GM23338 (cell line): Measurements from ENCODE around the gene ZDHHC5. TPM values are rescaled to one million over a fixed set of nuclear protein-coding genes. Genes with fewer than 3 reads are reported as not detected.
A peak's percentile ranks its signal among the peaks of the same experiment; 100 is the strongest.

Source experiments
- ATAC-seq: fragments of 200-7000 bp; cut with Tn5 transposase; 3 replicates; pipeline ENCODE4 v1.9.1; 2020
- DNase-seq: peaks from one replicate; pipeline ENCODE4 v3.0.0-alpha.2; 2015; ENCODE audit warnings: low spot score
- H2AFZ ChIP-seq: fragments of 200-600 bp; sonication (generic); 2 replicates; pipeline ENCODE4 v1.8.0; 2016; ENCODE audit warnings: antibody characterized with exemption, mild to moderate bottlenecking, moderate library complexity
- H3F3A ChIP-seq: fragments of 200-600 bp; sonication (generic); replicated peaks from 2 replicates; pipeline ENCODE4 v1.8.0; 2017; ENCODE audit warnings: antibody characterized with exemption, mixed run types, low read depth
- H3K27ac ChIP-seq: fragments of 200-600 bp; sonication (generic); 2 replicates; pipeline ENCODE4 v1.6.1; 2016; ENCODE audit warnings: low read depth
- H3K27me3 ChIP-seq: fragments of 200-600 bp; sonication (generic); 2 replicates; pipeline ENCODE4 v1.8.0; 2016; ENCODE audit warnings: mild to moderate bottlenecking, mixed run types, moderate library complexity; ENCODE audit not compliant: insufficient read depth
- H3K36me3 ChIP-seq: fragments of 200-600 bp; sonication (generic); 2 replicates; pipeline ENCODE4 v1.8.0; 2016; ENCODE audit warnings: mild to moderate bottlenecking; ENCODE audit not compliant: insufficient read depth
- H3K4me1 ChIP-seq: fragments of 200-600 bp; sonication (generic); 2 replicates; pipeline ENCODE4 v1.8.0; 2016; ENCODE audit warnings: mild to moderate bottlenecking, moderate library complexity; ENCODE audit not compliant: insufficient read depth
- H3K4me2 ChIP-seq: fragments of 200-600 bp; sonication (generic); 2 replicates; pipeline ENCODE4 v1.7.1; 2017; ENCODE audit warnings: mixed run types
- H3K4me3 ChIP-seq: fragments of 200-600 bp; sonication (generic); 2 replicates; pipeline ENCODE4 v1.6.1; 2016; ENCODE audit warnings: mixed run types
- H3K79me2 ChIP-seq: fragments of 200-600 bp; sonication (generic); replicated peaks from 2 replicates; pipeline ENCODE4 v1.8.0; 2017; ENCODE audit warnings: mild to moderate bottlenecking; ENCODE audit not compliant: insufficient read depth
- H3K9me2 ChIP-seq: fragments of 200-600 bp; sonication (generic); 2 replicates; pipeline ENCODE4 v1.8.0; 2017; ENCODE audit not compliant: insufficient read depth
- H4K20me1 ChIP-seq: fragments of 200-600 bp; sonication (generic); replicated peaks from 2 replicates; pipeline ENCODE4 v1.8.0; 2017; ENCODE audit warnings: mild to moderate bottlenecking; ENCODE audit not compliant: insufficient read depth
- H3K27ac Mint-ChIP-seq: 2 replicates; pipeline ENCODE4 v1.8.0; 2020; ENCODE audit warnings: inconsistent platforms, mild to moderate bottlenecking, moderate library complexity, mixed read lengths
- H3K27me3 Mint-ChIP-seq: 3 replicates; pipeline ENCODE4 v1.8.0; 2022; ENCODE audit warnings: low read depth, mild to moderate bottlenecking, moderate library complexity, mixed read lengths, inconsistent platforms; ENCODE audit not compliant: insufficient read depth, poor library complexity
- H3K36me3 Mint-ChIP-seq: 3 replicates; pipeline ENCODE4 v1.8.0; 2021; ENCODE audit warnings: low read depth, mild to moderate bottlenecking, inconsistent platforms, moderate library complexity, mixed read lengths
- H3K4me1 Mint-ChIP-seq: 3 replicates; pipeline ENCODE4 v1.8.0; 2020; ENCODE audit warnings: mild to moderate bottlenecking, inconsistent platforms, mixed read lengths
- H3K4me3 Mint-ChIP-seq: 3 replicates; pipeline ENCODE4 v1.8.0; 2021; ENCODE audit warnings: moderate library complexity, mild to moderate bottlenecking, inconsistent platforms, mixed read lengths
- H3K9me3 Mint-ChIP-seq: 3 replicates; pipeline ENCODE4 v1.8.0; 2020; ENCODE audit warnings: moderate library complexity, mild to moderate bottlenecking, inconsistent platforms, mixed read lengths
- CREB1 ChIP-seq: fragments of 250-450 bp; sonication (Bioruptor Pico); IDR thresholded peaks from 2 replicates; pipeline ENCODE4 v1.5.0; 2020; ENCODE audit warnings: low read depth, mild to moderate bottlenecking, moderate library complexity
- ETS1 ChIP-seq: IDR thresholded peaks from 2 replicates; pipeline ENCODE4 v1.6.1; 2016; ENCODE audit warnings: antibody characterized with exemption
- EZH2 ChIP-seq: fragments of 200-600 bp; sonication (generic); IDR thresholded peaks from one replicate; pipeline ENCODE4 v1.8.0; 2017; ENCODE audit warnings: antibody characterized with exemption, mild to moderate bottlenecking, low read depth; ENCODE audit not compliant: unreplicated experiment
- NANOG ChIP-seq: IDR thresholded peaks from 2 replicates; pipeline ENCODE4 v1.6.1; 2016; ENCODE audit warnings: antibody characterized with exemption, borderline replicate concordance
- POLR2AphosphoS5 ChIP-seq: IDR thresholded peaks from 2 replicates; pipeline ENCODE4 v1.6.1; 2016; ENCODE audit warnings: antibody characterized with exemption, low read depth
- STAT1 ChIP-seq: IDR thresholded peaks from one replicate; pipeline ENCODE4 v1.6.1; 2016; ENCODE audit warnings: antibody characterized with exemption; ENCODE audit not compliant: unreplicated experiment
- polyA plus RNA-seq: library from polyadenylated mRNA; unstranded; fragments of >200 nt; fragmentation: Nextera tagmentation; extraction: Ambion mirVana; gene quantifications from 2 replicates; pipeline ENCODE4 v1.2.1, GENCODE V29; 2016
- total RNA-seq: library from RNA; depleted of rRNA; stranded (reverse); fragments of >200 nt; shearing (Covaris generic); gene quantifications from 2 replicates; pipeline ENCODE4 v1.2.3, GENCODE V29; 2014

The ZDHHC5 gene
- total and polyA plus RNA-seq, 2 experiments from 2014 or later = 16.9 to 42.3 TPM

GRCh38 chr11:57656885-57657193, 11.1 kb upstream of the ZDHHC5 start (continued):
- TF ChIP-seq EZH2 = no peak
- no peak for TF ChIP-seq ETS1
- no peak for TF ChIP-seq STAT1

- peak within 1 kb of the TSS; percentile 32 for H2AFZ ChIP-seq
- H3K4me1 ChIP-seq = peaks cover 7% of the 10 kb centered on the region
- H3F3A ChIP-seq = peaks cover 3% of the 10 kb centered on the region; the same call in 1 of the 2 replicates
- 0 out of 2 replicates have a peak, but pooled peaks cover 4% of the 10 kb centered on the region for H4K20me1 ChIP-seq
- ATAC-seq (peak; percentile 94), DNase-seq (peak; percentile 100)
- Mint-ChIP-seq H3K4me3 (peak within 1 kb of the TSS; percentile 99), H3K36me3 (peaks cover 29% of the 10 kb centered on the region), H3K27me3 (peaks cover 18% of the 10 kb centered on the region), H3K27ac (peak within 1 kb of the TSS; percentile 96), H3K9me3 (no peaks in the 10 kb centered on the region), H3K4me1 (peaks cover 19% of the 10 kb centered on the region)
- H3K36me3 ChIP-seq = peaks cover 18% of the 10 kb centered on the region
- H3K9me2 ChIP-seq = no peaks in the 10 kb centered on the region
- H3K4me2 ChIP-seq = peak within 1 kb of the TSS; percentile 94
- peaks cover 16% of the 10 kb centered on the region for H3K27me3 ChIP-seq
- no peak for TF ChIP-seq EZH2
- no peak for TF ChIP-seq NANOG
- TF ChIP-seq ETS1 = peak; percentile 99
- peak; percentile 85 for TF ChIP-seq CREB1 (CRISPR knock-in tag)
- TF ChIP-seq POLR2AphosphoS5 = peak; percentile 80
- H3K27ac ChIP-seq = no peak within 1 kb of the TSS; the same call in 1 of the 2 replicates
- H3K79me2 ChIP-seq = peaks cover 19% of the 10 kb centered on the region
- H3K4me3 ChIP-seq = peak within 1 kb of the TSS; percentile 81
Observed at GRCh38 chr11:57657194-57658022, 10.5 kb upstream of the ZDHHC5 start, which contains the start of gene CLP1. Gene CLP1 (plus strand): TSS chr11:57657762. CDS start chr11:57659477, 1,715 bp downstream.

GRCh38 chr11:57658023-57658361, 9.9 kb upstream of the ZDHHC5 start:
- Histone ChIP-seq H3K4me1 (peaks cover 2% of the 10 kb centered on the region), H4K20me1 (0 out of 2 replicates have a peak, but pooled peaks cover 4% of the 10 kb centered on the region), H2AFZ (peak overlapping the region; percentile 32), H3K27ac (no peak overlapping the region; the same call in 1 of the 2 replicates), H3K4me2 (peak overlapping the region; percentile 94), H3K4me3 (peak overlapping the region; percentile 81), H3F3A (peaks cover 3% of the 10 kb centered on the region; the same call in 1 of the 2 replicates), H3K79me2 (peaks cover 19% of the 10 kb centered on the region), H3K9me2 (no peaks in the 10 kb centered on the region), H3K27me3 (peaks cover 10% of the 10 kb centered on the region), H3K36me3 (peaks cover 18% of the 10 kb centered on the region)
- H3K4me1 Mint-ChIP-seq = peaks cover 14% of the 10 kb centered on the region
- peak overlapping the region; percentile 99 for H3K4me3 Mint-ChIP-seq
- H3K9me3 Mint-ChIP-seq = no peaks in the 10 kb centered on the region
- H3K36me3 Mint-ChIP-seq = peaks cover 31% of the 10 kb centered on the region
- ATAC-seq (no peak), DNase-seq (peak; percentile 35)
- TF ChIP-seq POLR2AphosphoS5 = no peak
- H3K27ac Mint-ChIP-seq = peak overlapping the region; percentile 96
- peaks cover 15% of the 10 kb centered on the region for H3K27me3 Mint-ChIP-seq
